CD8-positive, alpha-beta memory T cell (primary cell): Measurements from ENCODE around the gene RXRB. TPM values are rescaled to one million over a fixed set of nuclear protein-coding genes. Genes with fewer than 3 reads are reported as not detected.

Source experiments
- CTCF ChIA-PET: fragments of 350-600 bp; sonication (Branson Sonifier 250); formaldehyde crosslinking; loops from one replicate; lab custom pipeline; 2021; ENCODE audit warnings: antibody characterized with exemption; lab: Charles Lee
- POLR2A ChIA-PET: fragments of 350-600 bp; sonication (Branson Sonifier 250); formaldehyde crosslinking; loops from one replicate; lab custom pipeline; 2021; ENCODE audit warnings: antibody characterized with exemption; lab: Charles Lee
- DNase-seq, 5 donors: peaks; one replicate each; pipeline versions ENCODE4 v3.0.0 to v3.0.0-alpha.2; 2020 to 2022; ENCODE audit warnings: mixed read lengths in 1 of 5
- H3K27ac ChIP-seq: one replicate; pipeline ENCODE4 v1.7.0; 2013; ENCODE audit warnings: low read depth, mild to moderate bottlenecking, low read length, moderate library complexity
- H3K27me3 ChIP-seq: 2 replicates; pipeline ENCODE4 v1.7.0; 2013; ENCODE audit warnings: low read length, mild to moderate bottlenecking; ENCODE audit not compliant: insufficient read depth, poor library complexity, severe bottlenecking
- H3K36me3 ChIP-seq: 2 replicates; pipeline ENCODE4 v1.7.0; 2013; ENCODE audit warnings: mild to moderate bottlenecking, low read length, moderate library complexity; ENCODE audit not compliant: insufficient read depth
- H3K4me1 ChIP-seq: 2 replicates; pipeline ENCODE4 v1.7.0; 2013; ENCODE audit warnings: mild to moderate bottlenecking, low read length, moderate library complexity; ENCODE audit not compliant: insufficient read depth
- H3K4me3 ChIP-seq: 2 replicates; pipeline ENCODE4 v1.7.0; 2013; ENCODE audit warnings: mild to moderate bottlenecking, low read length
- H3K9me3 ChIP-seq: 2 replicates; pipeline ENCODE4 v1.7.0; 2013; ENCODE audit warnings: mild to moderate bottlenecking, low read length
- H3K27ac Mint-ChIP-seq, 8 donors: one replicate each; pipeline ENCODE4 v1.8.0; 2020 to 2021; ENCODE audit warnings: mixed read lengths in 8 of 8, mild to moderate bottlenecking in 6 of 8, inconsistent platforms in 3 of 8, moderate library complexity in 3 of 8
- H3K27me3 Mint-ChIP-seq, 2 donors: one replicate each; pipeline ENCODE4 v1.8.0; 2020 to 2021; ENCODE audit warnings: mixed read lengths in 2 of 2, mild to moderate bottlenecking in 1 of 2, moderate library complexity in 1 of 2
- H3K36me3 Mint-ChIP-seq, 3 donors: one replicate each; pipeline ENCODE4 v1.8.0; 2020 to 2021; ENCODE audit warnings: mixed read lengths in 3 of 3, inconsistent platforms in 1 of 3, mild to moderate bottlenecking in 1 of 3
- H3K4me1 Mint-ChIP-seq, 3 donors: one replicate each; pipeline ENCODE4 v1.8.0; 2020 to 2021; ENCODE audit warnings: mixed read lengths in 3 of 3, inconsistent platforms in 1 of 3, mild to moderate bottlenecking in 1 of 3
- H3K4me3 Mint-ChIP-seq, 7 donors: one replicate each; pipeline ENCODE4 v1.8.0; 2020 to 2021; ENCODE audit warnings: mixed read lengths in 7 of 7, mild to moderate bottlenecking in 6 of 7, moderate library complexity in 4 of 7, inconsistent platforms in 2 of 7
- H3K9me3 Mint-ChIP-seq, 5 donors: one replicate each; pipeline ENCODE4 v1.8.0; 2020 to 2022; ENCODE audit warnings: mixed read lengths in 5 of 5, mild to moderate bottlenecking in 3 of 5, moderate library complexity in 2 of 5, inconsistent platforms in 1 of 5
- polyA plus RNA-seq: library from polyadenylated mRNA; unstranded; fragments of 300-500 nt; fragmentation: Illumina TruSeq; gene quantifications from one replicate; pipeline ENCODE4 v1.2.3, GENCODE V29; 2021
- total RNA-seq, 2 experiments: library from RNA; stranded (reverse); gene quantifications; one replicate each; pipeline ENCODE4 v1.2.3, GENCODE V29; 2021

Gene RXRB
- total and polyA plus RNA-seq, 3 experiments from 2014 or later, result 8.5 to 51.4 (median 47.1) TPM

- Histone ChIP-seq H3K4me3 (no peak overlapping the region), H3K27me3 (no peaks in the 10 kb centered on the region), H3K4me1 (no peaks in the 10 kb centered on the region), H3K27ac (no peak overlapping the region), H3K9me3 (no peaks in the 10 kb centered on the region), H3K36me3 (no peaks in the 10 kb centered on the region)
- Mint-ChIP-seq H3K4me3 (no peak overlapping the region), H3K4me1 (no peaks in the 10 kb centered on the region), H3K36me3 (peaks cover 0 to 5% (median 0%) of the 10 kb centered on the region in 3 donors), H3K9me3 (peaks cover 0 to 2% (median 0%) of the 10 kb centered on the region in 5 donors), H3K27me3 (peaks cover 5 to 40% of the 10 kb centered on the region in 2 donors), H3K27ac (no peak overlapping the region)
- ChIA-PET POLR2A (no interaction called here), CTCF (interaction anchor here (1.4 kb wide), 1 partner anchor 72 kb away, joined by 3 read pairs; no protein-coding TSS in a partner anchor)
- DNase-seq, result no peak
These were observed 23.6 kb downstream of the RXRB start for GRCh38 chr6:33176906-33177305.

- Histone ChIP-seq H3K4me1 (no peaks in the 10 kb centered on the region), H3K9me3 (no peaks in the 10 kb centered on the region), H3K4me3 (no peak overlapping the region), H3K27me3 (no peaks in the 10 kb centered on the region), H3K27ac (no peak overlapping the region), H3K36me3 (no peaks in the 10 kb centered on the region)
- DNase-seq, result no peak
- POLR2A ChIA-PET, result no interaction called here
- Mint-ChIP-seq H3K4me1 (no peaks in the 10 kb centered on the region), H3K4me3 (no peak overlapping the region), H3K27me3 (peaks cover 5 to 40% of the 10 kb centered on the region in 2 donors), H3K36me3 (peaks cover 0 to 5% (median 0%) of the 10 kb centered on the region in 3 donors), H3K27ac (no peak overlapping the region), H3K9me3 (no peaks in the 10 kb centered on the region)
- CTCF ChIA-PET, result no interaction called here
These were observed 24.9 kb downstream of the RXRB start for GRCh38 chr6:33175436-33176069.

- no peaks in the 10 kb centered on the region for H3K4me1 Mint-ChIP-seq
- Histone ChIP-seq H3K27me3 (no peaks in the 10 kb centered on the region), H3K9me3 (no peaks in the 10 kb centered on the region), H3K4me3 (no peak overlapping the region), H3K36me3 (no peaks in the 10 kb centered on the region), H3K27ac (no peak overlapping the region), H3K4me1 (no peaks in the 10 kb centered on the region)
- H3K27me3 Mint-ChIP-seq, result peaks cover 5 to 40% of the 10 kb centered on the region in 2 donors
- H3K9me3 Mint-ChIP-seq, result no peaks in the 10 kb centered on the region
- H3K4me3 Mint-ChIP-seq, result no peak overlapping the region
- H3K36me3 Mint-ChIP-seq, result peaks cover 0 to under 1% (median 0%) of the 10 kb centered on the region in 3 donors
- CTCF ChIA-PET, result interaction anchor here (2.0 kb wide), 1 partner anchor 23 kb away, joined by 5 read pairs; no protein-coding TSS in a partner anchor
- POLR2A ChIA-PET, result no interaction called here
- peak overlapping the region in 1 of 8 donors; percentile 34 for H3K27ac Mint-ChIP-seq
- no peak for DNase-seq
These were observed 25.7 kb downstream of the RXRB start for GRCh38 chr6:33174784-33175183.

- H3K4me3 Mint-ChIP-seq, result no peak overlapping the region
- CTCF ChIA-PET, result interaction anchor here (2.0 kb wide), 1 partner anchor 24 kb away, joined by 5 read pairs; no protein-coding TSS in a partner anchor
These were observed 26.8 kb downstream of the RXRB start for GRCh38 chr6:33173535-33174180.

GRCh38 chr6:33172688-33173534 lies 27.6 kb downstream of the RXRB start:
- H3K9me3 Mint-ChIP-seq, result no peaks in the 10 kb centered on the region
- no peaks in the 10 kb centered on the region for H3K27me3 ChIP-seq
- H3K27me3 Mint-ChIP-seq, result peaks cover 8 to 38% of the 10 kb centered on the region in 2 donors
- no peak overlapping the region for H3K4me3 Mint-ChIP-seq
- H3K27ac Mint-ChIP-seq, result peak overlapping the region in 2 of 8 donors; percentile 38 to 91
- no peaks in the 10 kb centered on the region for H3K36me3 ChIP-seq
- CTCF ChIA-PET, result interaction anchor here (1.2 to 2.0 kb wide), 2 partner anchors 24 to 75 kb away, joined by 4 to 5 read pairs; no protein-coding TSS in a partner anchor
- no peak overlapping the region for H3K4me3 ChIP-seq
- no peaks in the 10 kb centered on the region for H3K36me3 Mint-ChIP-seq
- no peak overlapping the region for H3K27ac ChIP-seq
- H3K9me3 ChIP-seq, result no peaks in the 10 kb centered on the region
- H3K4me1 ChIP-seq, result no peaks in the 10 kb centered on the region
- peak in 1 of 5 donors; percentile 44 for DNase-seq
- H3K4me1 Mint-ChIP-seq, result no peaks in the 10 kb centered on the region
- POLR2A ChIA-PET, result no interaction called here

More at GRCh38 chr6:33173535-33174180, 26.8 kb downstream of the RXRB start:
- no peak overlapping the region for H3K27ac Mint-ChIP-seq
- no peaks in the 10 kb centered on the region for H3K4me1 Mint-ChIP-seq
- Histone ChIP-seq H3K9me3 (no peaks in the 10 kb centered on the region), H3K27ac (no peak overlapping the region), H3K36me3 (no peaks in the 10 kb centered on the region), H3K4me3 (no peak overlapping the region), H3K4me1 (no peaks in the 10 kb centered on the region), H3K27me3 (no peaks in the 10 kb centered on the region)
- POLR2A ChIA-PET, result no interaction called here
- H3K36me3 Mint-ChIP-seq, result no peaks in the 10 kb centered on the region
- peak in 1 of 5 donors; percentile 30 for DNase-seq
- peaks cover 8 to 40% of the 10 kb centered on the region in 2 donors for H3K27me3 Mint-ChIP-seq
- H3K9me3 Mint-ChIP-seq, result no peaks in the 10 kb centered on the region

- Mint-ChIP-seq H3K4me1 (no peaks in the 10 kb centered on the region), H3K9me3 (no peaks in the 10 kb centered on the region), H3K27ac (peak overlapping the region in 2 of 8 donors; percentile 29 to 38), H3K36me3 (no peaks in the 10 kb centered on the region), H3K4me3 (no peak overlapping the region), H3K27me3 (peaks cover 8 to 35% of the 10 kb centered on the region in 2 donors)
- no peaks in the 10 kb centered on the region for H3K36me3 ChIP-seq
- H3K4me1 ChIP-seq, result no peaks in the 10 kb centered on the region
- ChIA-PET CTCF (interaction anchor here (0.7 to 1.2 kb wide), 2 partner anchors 19 to 76 kb away, joined by 3 to 4 read pairs; no protein-coding TSS in a partner anchor), POLR2A (no interaction called here)
- H3K27me3 ChIP-seq, result no peaks in the 10 kb centered on the region
- no peaks in the 10 kb centered on the region for H3K9me3 ChIP-seq
- no peak overlapping the region for H3K4me3 ChIP-seq
- H3K27ac ChIP-seq, result no peak overlapping the region
- DNase-seq, result no peak
These were observed 28.4 kb downstream of the RXRB start for GRCh38 chr6:33171880-33172687.
